IMR-90 (cell line): ENCODE data around the gene RCL1. TPM values are rescaled to one million over a fixed set of nuclear protein-coding genes. Genes with fewer than 3 reads are reported as not detected.

Experiments used
- ATAC-seq: fragments of 200-7000 bp; cut with Tn5 transposase; 2 replicates; pipeline ENCODE4 v1.9.1; 2020; ENCODE audit warnings: low read depth, mild to moderate bottlenecking, moderate library complexity
- BruUV-seq: library from RNA; stranded (reverse); fragments of 400-500 nt; replicated peaks from 2 replicates; lab custom pipeline; 2021; lab: Mats Ljungman, UMichigan
- CTCF ChIA-PET: fragments of 300-600 bp; formaldehyde crosslinking; extraction: SDS; loops from one replicate; lab custom pipeline; 2021; ENCODE audit warnings: antibody characterized with exemption; lab: Yijun Ruan, JAX
- POLR2A ChIA-PET: fragments of 300-600 bp; sonication (Branson Sonifier 250); formaldehyde crosslinking; loops from one replicate; lab custom pipeline; 2022; ENCODE audit warnings: antibody characterized with exemption; ENCODE audit not compliant: unreplicated experiment; lab: Charles Lee
- DNase-seq: peaks from one replicate; pipeline ENCODE4 v3.0.0; 2013
- H2AFZ ChIP-seq: replicated peaks from 2 replicates; pipeline ENCODE3; 2013; ENCODE audit warnings: low read length, mild to moderate bottlenecking; ENCODE audit not compliant: poor library complexity
- H2AK5ac ChIP-seq: 2 replicates; pipeline ENCODE4 v1.6.1; 2013; ENCODE audit warnings: low read depth, low read length, inconsistent platforms
- H2AK9ac ChIP-seq: replicated peaks from 2 replicates; pipeline ENCODE3; 2013; ENCODE audit warnings: mild to moderate bottlenecking, low read depth, low read length, moderate library complexity; ENCODE audit not compliant: poor library complexity
- H2BK120ac ChIP-seq: 2 replicates; pipeline ENCODE4 v1.6.1; 2013; ENCODE audit warnings: low read depth, low read length, inconsistent platforms
- H2BK15ac ChIP-seq: 3 replicates; pipeline ENCODE4 v1.6.1; 2013; ENCODE audit warnings: low read depth, low read length, inconsistent platforms
- H2BK20ac ChIP-seq: 2 replicates; pipeline ENCODE4 v1.6.1; 2013; ENCODE audit warnings: low read depth, mild to moderate bottlenecking, inconsistent platforms, low read length, moderate library complexity
- H2BK5ac ChIP-seq: 2 replicates; pipeline ENCODE4 v1.6.1; 2013; ENCODE audit warnings: mild to moderate bottlenecking, low read depth, low read length, inconsistent platforms; ENCODE audit not compliant: poor library complexity, severe bottlenecking
- H3K14ac ChIP-seq: replicated peaks from 2 replicates; pipeline ENCODE4 v1.6.1; 2013; ENCODE audit warnings: low read depth, low read length, inconsistent platforms
- H3K18ac ChIP-seq: 2 replicates; pipeline ENCODE4 v1.6.1; 2013; ENCODE audit warnings: low read depth, low read length, control low read depth
- H3K23ac ChIP-seq: 2 replicates; pipeline ENCODE4 v1.6.1; 2013; ENCODE audit warnings: low read depth, low read length, inconsistent platforms
- H3K27ac ChIP-seq: 2 replicates; pipeline ENCODE4 v1.5.1; 2013; ENCODE audit warnings: mild to moderate bottlenecking, control low read depth, low read length; ENCODE audit not compliant: insufficient read depth
- H3K27me3 ChIP-seq: 2 replicates; pipeline ENCODE4 v1.6.1; 2013; ENCODE audit warnings: low read length; ENCODE audit not compliant: control insufficient read depth, insufficient read depth
- H3K36me3 ChIP-seq: 2 replicates; pipeline ENCODE4 v1.6.1; 2013; ENCODE audit warnings: low read length, mixed read lengths; ENCODE audit not compliant: control insufficient read depth, insufficient read depth
- H3K4ac ChIP-seq: 2 replicates; pipeline ENCODE4 v1.6.1; 2013; ENCODE audit warnings: low read depth, low read length, inconsistent platforms
- H3K4me1 ChIP-seq: 2 replicates; pipeline ENCODE4 v1.6.1; 2013; ENCODE audit warnings: low read length, mixed read lengths; ENCODE audit not compliant: control insufficient read depth, insufficient read depth
- H3K4me2 ChIP-seq: 2 replicates; pipeline ENCODE4 v1.6.1; 2013; ENCODE audit warnings: low read depth, mild to moderate bottlenecking, control low read depth, low read length, moderate library complexity
- H3K4me3 ChIP-seq: 2 replicates; pipeline ENCODE4 v1.5.1; 2013; ENCODE audit warnings: low read depth, mild to moderate bottlenecking, control low read depth, low read length, moderate library complexity; ENCODE audit not compliant: insufficient read depth
- H3K56ac ChIP-seq: 2 replicates; pipeline ENCODE4 v1.6.1; 2013; ENCODE audit warnings: low read length, inconsistent platforms; ENCODE audit not compliant: insufficient read depth; ENCODE audit errors: extremely low read depth
- H3K79me1 ChIP-seq, 2 experiments: 2 replicates each; pipeline ENCODE4 v1.6.1; 2013; ENCODE audit warnings: low read length in 2 of 2, inconsistent platforms in 1 of 2, low read depth in 1 of 2
- H3K9ac ChIP-seq: 2 replicates; pipeline ENCODE4 v1.6.1; 2013; ENCODE audit warnings: low read depth, low read length, control low read depth
- H3K9me1 ChIP-seq: 2 replicates; pipeline ENCODE4 v1.6.1; 2013; ENCODE audit warnings: low read length, inconsistent platforms; ENCODE audit not compliant: insufficient read depth
- H3K9me3 ChIP-seq: 2 replicates; pipeline ENCODE4 v1.6.1; 2013; ENCODE audit warnings: low read length; ENCODE audit not compliant: control insufficient read depth, insufficient read depth
- H4K20me1 ChIP-seq: 2 replicates; pipeline ENCODE4 v1.6.1; 2013; ENCODE audit warnings: low read length, inconsistent platforms; ENCODE audit not compliant: insufficient read depth
- H4K5ac ChIP-seq: 2 replicates; pipeline ENCODE4 v1.6.1; 2013; ENCODE audit warnings: mild to moderate bottlenecking, low read depth, low read length, control low read depth
- H4K8ac ChIP-seq, 2 experiments: 2 replicates each; pipeline ENCODE4 v1.6.1; 2013; ENCODE audit warnings: low read depth in 2 of 2, low read length in 2 of 2, control low read depth in 1 of 2, inconsistent platforms in 1 of 2
- H4K91ac ChIP-seq: 2 replicates; pipeline ENCODE4 v1.6.1; 2013; ENCODE audit warnings: low read depth, low read length, inconsistent platforms; ENCODE audit not compliant: insufficient read depth
- BHLHE40 ChIP-seq: fragments of 150-350 bp; IDR thresholded peaks from 2 replicates; pipeline ENCODE4 v1.6.1; 2016; ENCODE audit warnings: mild to moderate bottlenecking, low read depth, low read length
- CEBPB ChIP-seq: IDR thresholded peaks from 2 replicates; pipeline ENCODE4 v1.6.1; 2012; ENCODE audit warnings: low read depth, low read length, improper control_type of control experiment
- FOS ChIP-seq: fragments of 150-350 bp; IDR thresholded peaks from 2 replicates; pipeline ENCODE4 v1.6.1; 2016; ENCODE audit warnings: low read depth, low read length
- MAZ ChIP-seq: IDR thresholded peaks from 2 replicates; pipeline ENCODE4 v1.6.1; 2012; ENCODE audit warnings: low read depth, mild to moderate bottlenecking, low read length, improper control_type of control experiment, moderate library complexity, borderline replicate concordance
- NFE2L2 ChIP-seq: fragments of 150-350 bp; IDR thresholded peaks from 2 replicates; pipeline ENCODE4 v1.6.1; 2016; ENCODE audit warnings: low read depth, mild to moderate bottlenecking, low read length
- POLR2A ChIP-seq: IDR thresholded peaks from 2 replicates; pipeline ENCODE4 v1.6.1; 2012; ENCODE audit warnings: mild to moderate bottlenecking, low read depth, low read length
- RAD21 ChIP-seq: IDR thresholded peaks from 2 replicates; pipeline ENCODE4 v1.6.1; 2012; ENCODE audit warnings: low read length, improper control_type of control experiment
- RCOR1 ChIP-seq: IDR thresholded peaks from 2 replicates; pipeline ENCODE4 v1.6.1; 2012; ENCODE audit warnings: mild to moderate bottlenecking, low read length, improper control_type of control experiment; ENCODE audit not compliant: insufficient replicate concordance
- USF2 ChIP-seq: fragments of 150-350 bp; IDR thresholded peaks from 2 replicates; pipeline ENCODE4 v1.6.1; 2017; ENCODE audit warnings: mild to moderate bottlenecking, antibody characterized with exemption, low read length, low read depth
- WGBS, 2 experiments: methylation state at CpG; one replicate each; pipeline versions ENCODE4 v1.1.5 to v1.1.7; 2013; ENCODE audit warnings: missing lambda C conversion rate in 2 of 2; ENCODE audit not compliant: insufficient read length in 1 of 2; ENCODE audit errors: extremely low coverage in 2 of 2; 5-methylcytosine and 5-hydroxymethylcytosine counted together
- dilution Hi-C: fragments of 300-500 bp; cut with HindIII; formaldehyde crosslinking; loops from one replicate; pipeline ENCODE4 v1.14.3; 2018; ENCODE audit warnings: low sequenced_read_pairs; ENCODE audit not compliant: unreplicated experiment
- in situ Hi-C: fragments of 300-500 bp; cut with MboI; formaldehyde crosslinking; loops from 3 replicates; pipeline ENCODE4 v1.14.3; 2019; ENCODE audit warnings: low sequenced_read_pairs, inconsistent platforms, mixed read lengths
- intact Hi-C: fragments of 100-400 bp; cut with micrococcal nuclease; formaldehyde crosslinking; loops from 2 replicates; pipeline ENCODE4 v1.10.0; 2022
- polyA plus RNA-seq, 3 experiments: library from polyadenylated mRNA; depleted of rRNA; stranded (reverse); fragments of >200 nt; gene quantifications; 2 replicates each; pipeline ENCODE4 v1.2.3, GENCODE V29; 2012; ENCODE audit warnings: low replicate concordance in 1 of 3
- total RNA-seq: library from RNA; depleted of rRNA; stranded (reverse); fragments of >200 nt; gene quantifications from 2 replicates; pipeline ENCODE4 v1.2.3, GENCODE V29; 2012

The RCL1 gene
- total and polyA plus RNA-seq, 2 of the 4 experiments (the other 2 are of a cell fraction): 12.3 to 13.8 TPM

GRCh38 chr9:4839470-4839912 lies 46.7 kb downstream of the RCL1 start:
- H2AK5ac ChIP-seq: peak overlapping the region; percentile 30; the same call in 1 of the 2 replicates
- dilution Hi-C loops (no loop called here), intact Hi-C loops (loop anchor here (10.0 kb wide), 2 partner anchors 145 to 455 kb away; partner anchors contain the start of gene JAK2), in situ Hi-C loops (no loop called here)
- no TSS peak for BruUV-seq
- H2BK20ac ChIP-seq: peak overlapping the region; percentile 29; the same call in 1 of the 2 replicates
- H3K36me3 ChIP-seq: peaks cover 2% of the 10 kb centered on the region; the same call in 1 of the 2 replicates
- H2BK5ac ChIP-seq: no peak overlapping the region
- H3K4me3 ChIP-seq: no peak overlapping the region
- no peak overlapping the region; the same call in 1 of the 2 replicates for H4K91ac ChIP-seq
- ChIA-PET CTCF (no interaction called here), POLR2A (no interaction called here)
- no peak overlapping the region for H3K9ac ChIP-seq
- no peaks in the 10 kb centered on the region for H3K27me3 ChIP-seq
- ATAC-seq (no peak), DNase-seq (peak; percentile 50)
- no peak overlapping the region for H2BK120ac ChIP-seq
- no CpG with 5 or more reads among the region's 1 CpG for WGBS, 2 experiments
- no peak overlapping the region for H2AK9ac ChIP-seq
- no peak overlapping the region for H3K56ac ChIP-seq
- H2AFZ ChIP-seq: no peak overlapping the region
- no peaks in the 10 kb centered on the region for H3K9me3 ChIP-seq
- no peak overlapping the region for H3K18ac ChIP-seq
- H3K14ac ChIP-seq: no peak overlapping the region
- no peak overlapping the region for H3K4ac ChIP-seq
- no peak overlapping the region for H4K8ac ChIP-seq
- no peak overlapping the region for H3K27ac ChIP-seq
- H3K79me1 ChIP-seq: peaks cover 13 to 42% of the 10 kb centered on the region in 2 experiments; a peak in 2 of 4 replicates
- no peak overlapping the region for H2BK15ac ChIP-seq
- no peak overlapping the region for H3K23ac ChIP-seq
- no peak overlapping the region for H4K5ac ChIP-seq
- peaks cover 29% of the 10 kb centered on the region for H3K9me1 ChIP-seq
- TF ChIP-seq POLR2A: no peak
- TF ChIP-seq CEBPB: no peak
- no peak for TF ChIP-seq RCOR1
- TF ChIP-seq NFE2L2: no peak
- no peak for TF ChIP-seq BHLHE40
- TF ChIP-seq MAZ: no peak
- TF ChIP-seq USF2: no peak
- no peak for TF ChIP-seq FOS
- TF ChIP-seq RAD21: no peak
- H3K4me1 ChIP-seq: peaks cover 17% of the 10 kb centered on the region
- H4K20me1 ChIP-seq: peaks cover 10% of the 10 kb centered on the region
- H3K4me2 ChIP-seq: no peak overlapping the region
